Neuron (in vitro differentiated cells): Measurements from ENCODE around the gene PLRG1.
A peak's percentile ranks its signal among the peaks of the same experiment; 100 is the strongest.

ENCODE experiments used
- H2AFZ ChIP-seq: one replicate; pipeline ENCODE4 v1.6.1; 2013; ENCODE audit warnings: low read depth, mild to moderate bottlenecking, inconsistent platforms, low read length, moderate library complexity
- H3K27me3 ChIP-seq: one replicate; pipeline ENCODE4 v1.6.1; 2013; ENCODE audit warnings: low read length; ENCODE audit not compliant: insufficient read depth
- H3K36me3 ChIP-seq: one replicate; pipeline ENCODE4 v1.6.1; 2013; ENCODE audit warnings: low read length; ENCODE audit not compliant: insufficient read depth
- H3K4me1 ChIP-seq: one replicate; pipeline ENCODE4 v1.6.1; 2013; ENCODE audit warnings: low read length; ENCODE audit not compliant: insufficient read depth
- H3K4me3 ChIP-seq: 2 replicates; pipeline ENCODE4 v1.5.1; 2013; ENCODE audit warnings: mild to moderate bottlenecking, low read length, moderate library complexity
- H3K9me3 ChIP-seq: one replicate; pipeline ENCODE4 v1.6.1; 2013; ENCODE audit warnings: low read length

Gene PLRG1

GRCh38 chr4:154565704-154566103 is 15.5 kb upstream of the PLRG1 start:
- H3K4me1 ChIP-seq, result no peaks in the 10 kb centered on the region
- H3K9me3 ChIP-seq, result no peaks in the 10 kb centered on the region
- no peak overlapping the region for H3K4me3 ChIP-seq
- no peak overlapping the region for H2AFZ ChIP-seq
- no peaks in the 10 kb centered on the region for H3K27me3 ChIP-seq
- no peaks in the 10 kb centered on the region for H3K36me3 ChIP-seq

GRCh38 chr4:154564311-154564710 is 14.1 kb upstream of the PLRG1 start:
- Histone ChIP-seq H3K4me1 (no peaks in the 10 kb centered on the region), H3K9me3 (no peaks in the 10 kb centered on the region), H3K36me3 (no peaks in the 10 kb centered on the region), H3K27me3 (no peaks in the 10 kb centered on the region), H2AFZ (no peak overlapping the region), H3K4me3 (no peak overlapping the region)

- no peaks in the 10 kb centered on the region for H3K27me3 ChIP-seq
- no peak within 1 kb of the TSS for H3K4me3 ChIP-seq
- no peak within 1 kb of the TSS for H2AFZ ChIP-seq
- H3K4me1 ChIP-seq, result no peaks in the 10 kb centered on the region
- H3K36me3 ChIP-seq, result no peaks in the 10 kb centered on the region
- no peaks in the 10 kb centered on the region for H3K9me3 ChIP-seq
Measured at GRCh38 chr4:154562697-154563254, 12.6 kb upstream of the PLRG1 start, which contains the start of gene FGB. Gene FGB (plus strand): TSS chr4:154563011. CDS start chr4:154563019, 8 bp downstream.

- no peak overlapping the region for H2AFZ ChIP-seq
- H3K27me3 ChIP-seq, result no peaks in the 10 kb centered on the region
- no peaks in the 10 kb centered on the region for H3K36me3 ChIP-seq
- no peaks in the 10 kb centered on the region for H3K4me1 ChIP-seq
- H3K4me3 ChIP-seq, result no peak overlapping the region
- no peaks in the 10 kb centered on the region for H3K9me3 ChIP-seq
Measured at GRCh38 chr4:154560824-154561231, 10.6 kb upstream of the PLRG1 start.

DNA sequence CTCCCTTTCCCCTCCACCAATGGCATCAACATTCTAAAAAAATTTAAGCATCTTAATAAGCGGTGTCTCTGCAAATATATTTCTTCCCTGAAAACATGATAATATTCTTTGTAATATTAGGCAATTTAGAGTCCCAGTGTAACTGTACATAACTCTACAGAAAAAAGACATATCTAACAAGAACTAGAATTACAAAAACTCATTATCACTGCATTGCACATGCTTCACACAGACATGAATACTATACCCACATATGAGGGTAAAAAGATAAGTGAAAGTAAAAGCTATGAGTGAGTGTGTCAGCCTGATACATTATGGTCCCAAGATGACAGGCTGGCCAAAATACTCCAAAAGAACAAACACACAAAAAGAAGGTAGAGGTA is 10.2 kb upstream of the PLRG1 start:
- H3K9me3 ChIP-seq, result no peaks in the 10 kb centered on the region
- no peak overlapping the region for H2AFZ ChIP-seq
- no peaks in the 10 kb centered on the region for H3K36me3 ChIP-seq
- H3K4me1 ChIP-seq, result no peaks in the 10 kb centered on the region
- H3K4me3 ChIP-seq, result no peak overlapping the region
- H3K27me3 ChIP-seq, result no peaks in the 10 kb centered on the region

- H3K4me1 ChIP-seq, result no peaks in the 10 kb centered on the region
- no peak overlapping the region for H3K4me3 ChIP-seq
- no peaks in the 10 kb centered on the region for H3K36me3 ChIP-seq
- no peaks in the 10 kb centered on the region for H3K9me3 ChIP-seq
- H3K27me3 ChIP-seq, result no peaks in the 10 kb centered on the region
- H2AFZ ChIP-seq, result no peak overlapping the region
Measured at GRCh38 chr4:154559494-154560418, 9.6 kb upstream of the PLRG1 start.

DNA sequence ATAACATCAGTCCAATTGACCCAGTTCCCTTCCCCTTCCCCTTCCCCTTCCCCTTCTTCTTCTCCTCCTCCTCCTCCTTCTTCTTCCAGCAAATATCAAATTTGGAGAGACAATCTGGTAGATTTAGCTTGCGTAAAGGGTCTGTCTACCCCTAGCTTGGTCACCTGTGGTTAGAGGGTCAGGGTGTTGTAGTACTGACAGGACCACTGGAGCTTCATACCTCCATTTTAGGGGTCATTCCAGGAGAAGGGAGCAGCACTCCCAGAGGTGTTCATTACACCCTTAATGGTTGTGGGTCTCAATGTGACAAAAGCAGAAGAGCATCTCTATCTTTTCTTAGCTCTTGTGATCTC is 8.9 kb upstream of the PLRG1 start:
- Histone ChIP-seq H3K27me3 (no peaks in the 10 kb centered on the region), H3K36me3 (no peaks in the 10 kb centered on the region), H3K9me3 (no peaks in the 10 kb centered on the region), H3K4me3 (no peak overlapping the region), H3K4me1 (no peaks in the 10 kb centered on the region), H2AFZ (no peak overlapping the region)

DNA sequence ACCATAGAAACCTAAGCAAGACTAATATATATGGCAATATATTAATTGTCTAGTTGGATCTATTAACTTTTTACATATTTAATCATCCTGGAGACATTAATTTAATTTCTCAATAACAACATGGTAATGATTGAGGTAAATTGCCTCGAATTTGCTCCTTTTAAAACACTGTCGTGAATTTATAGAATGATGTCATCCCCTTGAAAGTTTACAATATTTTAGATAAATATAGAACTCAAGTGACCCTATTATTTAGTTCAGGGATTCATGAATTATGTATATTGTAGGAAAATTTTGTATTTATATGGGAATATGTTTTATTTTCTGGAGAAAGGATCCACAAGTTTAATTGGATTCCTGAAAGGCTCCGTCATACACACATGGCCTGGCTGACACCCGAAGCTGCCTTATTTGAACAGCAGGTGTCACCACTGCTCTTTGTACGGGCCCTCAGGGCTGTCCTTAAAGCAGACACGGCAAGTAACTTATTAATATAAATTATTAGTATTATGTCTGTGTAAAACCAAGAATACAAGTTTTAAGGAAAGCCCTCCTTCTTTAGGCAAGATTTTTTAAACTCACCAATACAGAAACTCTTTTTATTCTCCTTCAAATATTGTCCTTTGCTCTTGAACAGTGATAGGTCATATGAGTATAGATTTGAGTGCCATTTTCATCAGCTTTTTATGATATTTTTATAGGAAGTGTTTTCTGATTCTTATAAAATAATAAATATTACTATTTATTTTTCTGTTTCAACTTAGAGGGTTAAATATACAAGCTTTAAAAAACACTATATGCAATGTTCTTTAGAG is 1.9 kb upstream of the PLRG1 start:
- Histone ChIP-seq H3K4me1 (peaks cover 16% of the 10 kb centered on the region), H3K9me3 (no peaks in the 10 kb centered on the region), H2AFZ (no peak overlapping the region), H3K4me3 (no peak overlapping the region), H3K36me3 (peaks cover 11% of the 10 kb centered on the region), H3K27me3 (no peaks in the 10 kb centered on the region)

DNA sequence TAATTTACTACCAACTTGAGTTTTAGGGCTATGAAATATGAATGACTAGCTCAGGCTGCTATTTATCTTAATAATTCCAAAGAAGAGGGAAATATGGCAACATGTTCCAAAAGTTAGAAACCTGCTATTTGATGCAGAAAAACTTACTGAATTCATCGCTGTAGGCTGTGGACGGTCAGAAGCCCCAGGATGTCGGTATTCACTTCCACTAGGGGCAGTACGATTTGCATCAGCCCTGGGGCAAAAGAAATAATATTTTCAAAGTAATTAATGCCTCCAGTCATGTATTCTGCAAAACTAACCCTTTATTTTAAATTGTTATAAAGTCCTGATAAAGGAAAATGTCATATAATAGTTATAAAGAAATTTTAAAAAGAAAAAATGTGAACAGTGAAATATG is 4.5 kb downstream of the PLRG1 start:
- no peaks in the 10 kb centered on the region for H3K27me3 ChIP-seq
- no peak overlapping the region for H3K4me3 ChIP-seq
- no peak overlapping the region for H2AFZ ChIP-seq
- H3K36me3 ChIP-seq, result peaks cover 71% of the 10 kb centered on the region
- H3K9me3 ChIP-seq, result peaks cover 4% of the 10 kb centered on the region
- H3K4me1 ChIP-seq, result peaks cover 16% of the 10 kb centered on the region

DNA sequence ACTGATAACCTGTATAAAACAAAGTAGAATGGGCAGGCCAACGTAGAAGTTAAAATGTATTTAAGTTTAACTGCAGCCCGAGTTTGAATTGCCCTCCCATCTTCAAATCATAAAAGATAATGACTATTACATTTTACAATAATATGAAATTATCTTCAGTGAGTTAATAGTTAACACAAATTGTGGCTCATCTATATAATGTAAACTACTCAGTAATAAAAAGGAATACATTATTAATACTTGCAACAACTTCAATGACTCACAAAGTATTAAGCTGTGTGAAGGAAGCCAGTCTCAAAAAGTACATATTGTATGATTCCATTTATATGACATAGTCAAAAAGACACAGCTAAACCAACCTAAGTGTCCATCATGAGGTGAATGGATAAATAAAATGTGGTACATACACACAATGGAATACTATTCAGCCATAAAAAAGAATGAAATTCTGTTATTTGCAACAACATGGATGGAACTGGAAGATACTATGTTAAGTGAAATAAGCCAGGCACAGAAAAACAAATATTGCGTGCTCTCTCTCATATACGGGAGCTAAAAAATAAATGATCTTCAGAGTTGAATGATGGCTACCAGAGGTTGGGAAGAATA is 7.8 kb downstream of the PLRG1 start:
- H3K4me3 ChIP-seq, result no peak overlapping the region
- H3K9me3 ChIP-seq, result peaks cover 4% of the 10 kb centered on the region
- no peaks in the 10 kb centered on the region for H3K27me3 ChIP-seq
- H3K4me1 ChIP-seq, result no peaks in the 10 kb centered on the region
- H2AFZ ChIP-seq, result no peak overlapping the region
- H3K36me3 ChIP-seq, result peaks cover 93% of the 10 kb centered on the region

DNA sequence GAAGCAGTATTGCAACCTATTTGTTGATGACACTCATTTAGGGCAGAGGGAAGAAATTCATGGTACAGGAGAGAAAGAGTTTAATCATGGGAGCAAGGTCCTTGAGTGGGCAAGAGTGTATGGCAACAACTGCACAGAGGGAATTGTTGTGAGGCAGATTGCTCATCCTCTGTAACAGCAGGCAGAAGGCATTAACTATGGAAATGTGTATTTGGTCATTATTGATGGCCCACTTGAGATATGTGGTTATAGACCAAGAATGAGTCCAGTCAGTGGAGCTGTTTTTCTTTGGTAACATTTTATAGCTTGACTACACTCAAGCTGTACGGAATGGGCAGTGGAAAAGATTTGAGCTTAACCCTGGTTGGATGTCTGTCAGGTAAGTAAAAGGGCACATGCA is 15.9 kb downstream of the PLRG1 start:
- Histone ChIP-seq H2AFZ (no peak overlapping the region), H3K9me3 (no peaks in the 10 kb centered on the region), H3K4me1 (no peaks in the 10 kb centered on the region), H3K27me3 (no peaks in the 10 kb centered on the region), H3K4me3 (no peak overlapping the region), H3K36me3 (peaks cover 33% of the 10 kb centered on the region)

DNA sequence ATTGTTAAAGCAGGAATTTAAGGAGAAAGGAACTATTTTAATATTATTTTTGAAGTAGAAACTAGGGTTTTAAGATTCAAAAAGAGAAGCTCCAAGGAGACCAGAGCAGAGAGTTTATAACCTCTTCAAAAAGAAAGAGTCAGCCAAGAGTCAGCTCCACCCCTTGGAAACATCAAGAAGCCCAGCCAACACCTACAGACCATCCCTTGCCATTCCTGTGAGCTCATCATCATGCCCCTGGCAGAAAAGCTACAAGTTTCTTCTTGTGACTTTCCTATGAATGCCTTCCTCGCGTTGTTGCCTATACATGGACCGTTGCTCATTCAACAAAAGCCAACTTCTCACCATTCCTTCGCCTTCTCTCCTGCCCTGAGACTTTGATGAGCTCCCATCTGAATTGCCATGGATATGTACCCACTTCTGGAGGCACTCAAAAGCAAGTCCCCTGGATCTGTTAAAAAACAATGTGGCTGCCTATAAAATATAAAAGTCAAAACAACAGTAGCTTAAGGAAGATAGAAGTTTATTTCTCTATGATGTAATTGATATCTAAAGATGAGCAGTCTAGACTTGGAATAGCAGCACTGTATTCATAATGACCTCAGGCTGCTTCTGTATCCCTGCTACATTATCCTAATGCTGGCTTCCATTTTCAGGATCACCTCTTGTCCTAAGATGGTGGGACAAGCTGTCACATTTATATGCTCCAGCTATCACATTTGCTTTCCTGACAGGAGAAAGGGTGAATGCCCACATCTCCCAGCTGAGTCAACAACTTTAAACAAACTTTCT is 20.3 kb downstream of the PLRG1 start:
- Histone ChIP-seq H3K27me3 (no peaks in the 10 kb centered on the region), H2AFZ (peak overlapping the region; percentile 6), H3K9me3 (no peaks in the 10 kb centered on the region), H3K36me3 (no peaks in the 10 kb centered on the region), H3K4me1 (no peaks in the 10 kb centered on the region), H3K4me3 (no peak overlapping the region)
